Measurements from ENCODE around the gene SCLY. TPM values are rescaled to one million over a fixed set of nuclear protein-coding genes. Genes with fewer than 3 reads are reported as not detected.

SCLY gene
- total RNA-seq, 1 experiment from 2014 or later = 69.9 TPM

GRCh38 chr2:238117199-238118154 lies 56.7 kb downstream of the SCLY start:
- TF ChIP-seq, protein P1, sequence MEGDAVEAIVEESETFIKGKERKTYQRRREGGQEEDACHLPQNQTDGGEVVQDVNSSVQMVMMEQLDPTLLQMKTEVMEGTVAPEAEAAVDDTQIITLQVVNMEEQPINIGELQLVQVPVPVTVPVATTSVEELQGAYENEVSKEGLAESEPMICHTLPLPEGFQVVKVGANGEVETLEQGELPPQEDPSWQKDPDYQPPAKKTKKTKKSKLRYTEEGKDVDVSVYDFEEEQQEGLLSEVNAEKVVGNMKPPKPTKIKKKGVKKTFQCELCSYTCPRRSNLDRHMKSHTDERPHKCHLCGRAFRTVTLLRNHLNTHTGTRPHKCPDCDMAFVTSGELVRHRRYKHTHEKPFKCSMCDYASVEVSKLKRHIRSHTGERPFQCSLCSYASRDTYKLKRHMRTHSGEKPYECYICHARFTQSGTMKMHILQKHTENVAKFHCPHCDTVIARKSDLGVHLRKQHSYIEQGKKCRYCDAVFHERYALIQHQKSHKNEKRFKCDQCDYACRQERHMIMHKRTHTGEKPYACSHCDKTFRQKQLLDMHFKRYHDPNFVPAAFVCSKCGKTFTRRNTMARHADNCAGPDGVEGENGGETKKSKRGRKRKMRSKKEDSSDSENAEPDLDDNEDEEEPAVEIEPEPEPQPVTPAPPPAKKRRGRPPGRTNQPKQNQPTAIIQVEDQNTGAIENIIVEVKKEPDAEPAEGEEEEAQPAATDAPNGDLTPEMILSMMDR (conservative IDR thresholded peaks at IDR 0.05; ENCODE audit: low read depth, low read length) = no peak
- no peak for TF ChIP-seq EZH2 (IDR thresholded peaks at IDR 0.05; ENCODE audit: borderline replicate concordance, low read depth, low read length, poor library complexity, severe bottlenecking)
- intact Hi-C loops (cut with micrococcal nuclease; ENCODE audit: unreplicated experiment) = no loop called here
- no peak overlapping the region for H3K4me3 ChIP-seq (ENCODE audit: low read depth, low read length, poor library complexity, severe bottlenecking)
- no peak for DNase-seq (ENCODE audit: low spot score)
- no peaks in the 10 kb centered on the region for H3K4me1 ChIP-seq (ENCODE audit: insufficient read depth, low read length, poor library complexity, severe bottlenecking)
- H3K9me3 ChIP-seq (ENCODE audit: low read depth, low read length, poor library complexity, severe bottlenecking) = no peaks in the 10 kb centered on the region
- no peaks in the 10 kb centered on the region for H3K27me3 ChIP-seq (replicated peaks; ENCODE audit: insufficient read depth, low read depth, low read length, poor library complexity)
- ChIA-PET CTCF (no interaction called here), POLR2A (ENCODE audit: low non-redundant PET) (no interaction called here)
- H3K27ac ChIP-seq (ENCODE audit: low read depth, low read length, poor library complexity, severe bottlenecking) = no peak overlapping the region
- no peaks in the 10 kb centered on the region for H3K36me3 ChIP-seq (ENCODE audit: insufficient read depth, low read length, poor library complexity, severe bottlenecking)
- BruUV-seq (replicated peaks) = no TSS peak

GRCh38 chr2:238119756-238120462 lies 59.1 kb downstream of the SCLY start:
- H3K27me3 ChIP-seq (replicated peaks; ENCODE audit: insufficient read depth, low read depth, low read length, poor library complexity) = no peaks in the 10 kb centered on the region
- no peaks in the 10 kb centered on the region for H3K36me3 ChIP-seq (ENCODE audit: insufficient read depth, low read length, poor library complexity, severe bottlenecking)
- TF ChIP-seq, protein P1 (conservative IDR thresholded peaks at IDR 0.05; ENCODE audit: low read depth, low read length) = no peak
- no peak for TF ChIP-seq EZH2 (IDR thresholded peaks at IDR 0.05; ENCODE audit: borderline replicate concordance, low read depth, low read length, poor library complexity, severe bottlenecking)
- no peaks in the 10 kb centered on the region for H3K4me1 ChIP-seq (ENCODE audit: insufficient read depth, low read length, poor library complexity, severe bottlenecking)
- ChIA-PET CTCF (no interaction called here), POLR2A (ENCODE audit: low non-redundant PET) (no interaction called here)
- DNase-seq (ENCODE audit: low spot score) = no peak
- intact Hi-C loops (cut with micrococcal nuclease; ENCODE audit: unreplicated experiment) = no loop called here
- H3K4me3 ChIP-seq (ENCODE audit: low read depth, low read length, poor library complexity, severe bottlenecking) = no peak overlapping the region
- BruUV-seq (replicated peaks) = no TSS peak
- no peaks in the 10 kb centered on the region for H3K9me3 ChIP-seq (ENCODE audit: low read depth, low read length, poor library complexity, severe bottlenecking)
- H3K27ac ChIP-seq (ENCODE audit: low read depth, low read length, poor library complexity, severe bottlenecking) = no peak overlapping the region

GRCh38 chr2:238120463-238121298 lies 59.9 kb downstream of the SCLY start:
- no peak overlapping the region for H3K27ac ChIP-seq (ENCODE audit: low read depth, low read length, poor library complexity, severe bottlenecking)
- H3K9me3 ChIP-seq (ENCODE audit: low read depth, low read length, poor library complexity, severe bottlenecking) = no peaks in the 10 kb centered on the region
- DNase-seq (ENCODE audit: low spot score) = no peak
- no peaks in the 10 kb centered on the region for H3K36me3 ChIP-seq (ENCODE audit: insufficient read depth, low read length, poor library complexity, severe bottlenecking)
- H3K4me1 ChIP-seq (ENCODE audit: insufficient read depth, low read length, poor library complexity, severe bottlenecking) = no peaks in the 10 kb centered on the region
- POLR2A ChIA-PET (ENCODE audit: low non-redundant PET) = no interaction called here
- no peak overlapping the region for H3K4me3 ChIP-seq (ENCODE audit: low read depth, low read length, poor library complexity, severe bottlenecking)
- H3K27me3 ChIP-seq (replicated peaks; ENCODE audit: insufficient read depth, low read depth, low read length, poor library complexity) = no peaks in the 10 kb centered on the region
- no TSS peak for BruUV-seq (replicated peaks)
- intact Hi-C loops (cut with micrococcal nuclease; ENCODE audit: unreplicated experiment) = no loop called here
- CTCF ChIA-PET = no interaction called here
- no peak for TF ChIP-seq EZH2 (IDR thresholded peaks at IDR 0.05; ENCODE audit: borderline replicate concordance, low read depth, low read length, poor library complexity, severe bottlenecking)
- TF ChIP-seq, protein P1 (conservative IDR thresholded peaks at IDR 0.05; ENCODE audit: low read depth, low read length) = no peak
